Loucy (cell line): ENCODE data around the gene CCL26.

Source experiments
- H2AFZ ChIP-seq: fragments of 200-600 bp; sonication (generic); 2 replicates; pipeline ENCODE4 v1.6.0; 2016; ENCODE audit warnings: antibody characterized with exemption, mild to moderate bottlenecking, low read length, moderate library complexity
- H3F3A ChIP-seq: fragments of 200-600 bp; 2 replicates; pipeline ENCODE4 v1.6.0; 2016; ENCODE audit warnings: antibody characterized with exemption, low read depth, mild to moderate bottlenecking
- H3K27me3 ChIP-seq: fragments of 200-600 bp; sonication (generic); 2 replicates; pipeline ENCODE4 v1.6.1; 2014; ENCODE audit warnings: low read length, mild to moderate bottlenecking; ENCODE audit not compliant: insufficient read depth, poor library complexity, severe bottlenecking
- H3K36me3 ChIP-seq: fragments of 200-600 bp; sonication (generic); 2 replicates; pipeline ENCODE4 v1.6.1; 2016; ENCODE audit warnings: low read length; ENCODE audit not compliant: insufficient read depth
- H3K4me1 ChIP-seq: fragments of 200-600 bp; sonication (generic); 2 replicates; pipeline ENCODE4 v1.5.1; 2014; ENCODE audit warnings: low read length, mild to moderate bottlenecking; ENCODE audit not compliant: insufficient read depth, poor library complexity, severe bottlenecking
- H3K4me2 ChIP-seq: fragments of 200-600 bp; sonication (generic); 2 replicates; pipeline ENCODE4 v1.6.0; 2014; ENCODE audit warnings: antibody characterized with exemption, low read length, low read depth, mild to moderate bottlenecking; ENCODE audit not compliant: poor library complexity, severe bottlenecking
- H3K4me3 ChIP-seq: fragments of 200-600 bp; sonication (generic); 2 replicates; pipeline ENCODE4 v1.5.1; 2014; ENCODE audit warnings: low read length, mild to moderate bottlenecking, mixed read lengths; ENCODE audit not compliant: poor library complexity, severe bottlenecking
- H3K79me2 ChIP-seq: fragments of 200-600 bp; sonication (generic); 2 replicates; pipeline ENCODE4 v1.6.1; 2014; ENCODE audit warnings: low read length; ENCODE audit not compliant: insufficient read depth
- H3K9ac ChIP-seq: fragments of 200-600 bp; sonication (generic); 2 replicates; pipeline ENCODE4 v1.6.0; 2014; ENCODE audit warnings: mild to moderate bottlenecking, low read depth, low read length, moderate library complexity; ENCODE audit not compliant: poor library complexity, severe bottlenecking
- H3K9me2 ChIP-seq: fragments of 200-600 bp; sonication (generic); replicated peaks from 2 replicates; pipeline ENCODE4 v1.6.1; 2016; ENCODE audit warnings: low read depth, low read length, mixed read lengths
- H3K9me3 ChIP-seq: fragments of 200-600 bp; sonication (generic); 2 replicates; pipeline ENCODE4 v1.6.1; 2014; ENCODE audit warnings: mild to moderate bottlenecking, antibody characterized with exemption, low read length, low read depth; ENCODE audit not compliant: insufficient read depth
- H4K20me1 ChIP-seq: fragments of 200-600 bp; sonication (generic); 2 replicates; pipeline ENCODE4 v1.6.0; 2014; ENCODE audit warnings: antibody characterized with exemption, low read length, mild to moderate bottlenecking; ENCODE audit not compliant: insufficient read depth, poor library complexity, severe bottlenecking
- EZH2phosphoT487 ChIP-seq: fragments of 200-600 bp; IDR thresholded peaks from 2 replicates; pipeline ENCODE4 v1.6.1; 2018; ENCODE audit warnings: antibody characterized with exemption, mild to moderate bottlenecking, moderate library complexity, borderline replicate concordance
- TF ChIP-seq, protein P1 (sequence below): fragments of 200-600 bp; sonication (generic); conservative IDR thresholded peaks from 2 replicates; pipeline ENCODE4 v1.5.1; 2014; ENCODE audit warnings: mild to moderate bottlenecking, antibody characterized with exemption, low read length

CCL26 gene

DNA sequence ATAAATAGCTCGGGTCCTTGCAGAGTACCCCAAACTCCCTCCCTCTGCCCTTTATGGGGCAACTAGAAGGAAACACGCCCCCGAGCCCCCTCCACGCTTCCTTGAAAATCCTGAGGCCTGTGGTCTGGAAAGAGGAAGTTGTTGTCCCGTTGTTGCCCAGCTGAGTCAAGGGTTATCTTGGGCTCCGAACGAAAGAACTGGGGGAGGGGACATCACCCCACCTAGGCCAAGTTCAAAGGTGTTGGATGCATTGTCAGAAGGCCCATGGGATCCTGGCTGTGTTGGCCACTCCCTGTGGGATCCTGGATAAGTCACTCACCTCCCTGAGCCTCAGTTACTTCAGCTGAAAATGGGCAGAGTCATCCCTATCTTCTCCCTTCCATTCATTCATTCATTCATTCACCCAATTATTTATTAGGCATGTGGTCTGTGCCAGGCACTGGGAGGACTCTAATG, 41.8 kb upstream of the CCL26 start, which contains the start of gene CCL24:
Gene CCL24, minus strand, starts transcription at position 26 of the 456 bp plus-strand sequence. CDS start 91 bp downstream, outside the sequence.
- Histone ChIP-seq H3K9me3 (no peaks in the 10 kb centered on the region), H3K4me3 (no peak within 1 kb of the TSS), H3K36me3 (no peaks in the 10 kb centered on the region), H3F3A (no peaks in the 10 kb centered on the region), H3K9me2 (no peaks in the 10 kb centered on the region), H4K20me1 (no peaks in the 10 kb centered on the region), H3K4me2 (no peak within 1 kb of the TSS), H3K79me2 (no peaks in the 10 kb centered on the region), H3K4me1 (no peaks in the 10 kb centered on the region), H3K27me3 (no peaks in the 10 kb centered on the region), H3K9ac (no peak within 1 kb of the TSS), H2AFZ (no peak within 1 kb of the TSS)
- TF ChIP-seq EZH2phosphoT487, result no peak
- TF ChIP-seq, protein P1, sequence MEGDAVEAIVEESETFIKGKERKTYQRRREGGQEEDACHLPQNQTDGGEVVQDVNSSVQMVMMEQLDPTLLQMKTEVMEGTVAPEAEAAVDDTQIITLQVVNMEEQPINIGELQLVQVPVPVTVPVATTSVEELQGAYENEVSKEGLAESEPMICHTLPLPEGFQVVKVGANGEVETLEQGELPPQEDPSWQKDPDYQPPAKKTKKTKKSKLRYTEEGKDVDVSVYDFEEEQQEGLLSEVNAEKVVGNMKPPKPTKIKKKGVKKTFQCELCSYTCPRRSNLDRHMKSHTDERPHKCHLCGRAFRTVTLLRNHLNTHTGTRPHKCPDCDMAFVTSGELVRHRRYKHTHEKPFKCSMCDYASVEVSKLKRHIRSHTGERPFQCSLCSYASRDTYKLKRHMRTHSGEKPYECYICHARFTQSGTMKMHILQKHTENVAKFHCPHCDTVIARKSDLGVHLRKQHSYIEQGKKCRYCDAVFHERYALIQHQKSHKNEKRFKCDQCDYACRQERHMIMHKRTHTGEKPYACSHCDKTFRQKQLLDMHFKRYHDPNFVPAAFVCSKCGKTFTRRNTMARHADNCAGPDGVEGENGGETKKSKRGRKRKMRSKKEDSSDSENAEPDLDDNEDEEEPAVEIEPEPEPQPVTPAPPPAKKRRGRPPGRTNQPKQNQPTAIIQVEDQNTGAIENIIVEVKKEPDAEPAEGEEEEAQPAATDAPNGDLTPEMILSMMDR, result no peak

DNA sequence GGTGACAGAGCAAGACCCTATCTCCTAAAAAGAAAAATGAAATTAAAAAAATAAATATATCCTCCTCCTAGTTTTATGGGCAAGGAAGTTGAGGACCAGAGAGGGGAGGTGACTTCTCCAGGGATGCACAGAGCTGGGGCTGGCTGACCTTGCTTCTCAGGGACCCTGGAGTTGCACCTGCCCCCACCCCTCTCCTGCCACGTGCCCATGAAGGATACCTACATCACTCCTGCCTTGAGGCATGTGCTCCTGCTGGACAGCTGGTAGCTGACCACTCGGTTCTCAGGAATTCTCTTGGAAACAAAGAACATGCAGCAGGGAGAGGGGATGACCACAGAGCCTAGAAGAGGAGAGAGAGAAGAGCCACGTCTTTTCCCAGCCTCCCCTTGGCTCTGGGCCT, 41.1 kb upstream of the CCL26 start:
- Histone ChIP-seq H3K4me1 (no peaks in the 10 kb centered on the region), H3K36me3 (no peaks in the 10 kb centered on the region), H3K27me3 (no peaks in the 10 kb centered on the region), H3F3A (no peaks in the 10 kb centered on the region), H3K79me2 (no peaks in the 10 kb centered on the region), H3K9ac (no peak overlapping the region), H3K9me2 (no peaks in the 10 kb centered on the region), H4K20me1 (no peaks in the 10 kb centered on the region), H3K4me3 (no peak overlapping the region), H3K9me3 (no peaks in the 10 kb centered on the region), H2AFZ (no peak overlapping the region), H3K4me2 (no peak overlapping the region)
- TF ChIP-seq, protein P1, result no peak
- TF ChIP-seq EZH2phosphoT487, result no peak

DNA sequence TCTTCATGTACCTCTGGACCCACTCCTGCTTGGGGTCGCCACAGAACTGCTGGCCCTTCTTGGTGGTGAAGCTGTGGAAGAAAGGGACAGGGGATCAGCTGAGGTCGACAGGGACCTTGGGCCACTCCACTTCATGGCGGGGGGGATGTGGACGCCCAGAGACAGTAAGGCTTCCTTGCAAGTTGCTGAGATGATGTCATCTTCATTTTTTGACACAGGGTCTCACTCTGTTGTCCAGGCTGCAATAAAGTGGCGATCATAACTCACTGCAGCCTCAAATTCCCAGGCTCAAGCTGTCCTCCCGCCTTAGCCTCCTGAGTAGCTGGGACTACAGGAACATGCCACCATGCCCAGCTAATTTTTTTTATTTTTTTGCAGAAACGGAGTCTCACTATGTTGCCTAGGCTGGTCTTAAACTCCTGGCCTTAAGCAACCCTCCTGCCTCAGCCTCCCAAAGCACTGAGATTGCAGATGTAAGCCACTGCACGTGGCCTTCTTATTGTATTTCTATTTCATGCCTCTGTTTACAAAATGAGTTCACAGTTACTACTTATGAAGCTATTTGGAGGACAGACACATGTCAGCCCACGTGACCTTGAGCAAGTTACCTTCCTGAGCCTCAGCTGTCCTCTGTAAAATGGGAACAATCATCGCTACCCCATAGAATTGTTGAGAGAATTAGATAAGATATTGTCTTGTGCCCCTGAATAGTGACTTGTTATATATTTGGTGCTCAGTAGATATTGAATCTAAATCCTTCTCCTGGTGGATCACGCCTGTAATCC, 40.1 kb upstream of the CCL26 start:
- no peaks in the 10 kb centered on the region for H3K79me2 ChIP-seq
- no peak overlapping the region for H3K9ac ChIP-seq
- H4K20me1 ChIP-seq, result no peaks in the 10 kb centered on the region
- H3K4me3 ChIP-seq, result no peak overlapping the region
- no peak overlapping the region for H2AFZ ChIP-seq
- no peaks in the 10 kb centered on the region for H3K4me1 ChIP-seq
- H3K27me3 ChIP-seq, result no peaks in the 10 kb centered on the region
- H3K9me3 ChIP-seq, result peaks cover under 1% of the 10 kb centered on the region; the same call in 1 of the 2 replicates
- H3F3A ChIP-seq, result no peaks in the 10 kb centered on the region
- H3K36me3 ChIP-seq, result no peaks in the 10 kb centered on the region
- no peaks in the 10 kb centered on the region for H3K9me2 ChIP-seq
- H3K4me2 ChIP-seq, result no peak overlapping the region
- TF ChIP-seq, protein P1, result no peak
- no peak for TF ChIP-seq EZH2phosphoT487
